HepG2 (cell line): Measurements from ENCODE around the gene SBK3. TPM values are rescaled to one million over a fixed set of nuclear protein-coding genes. Genes with fewer than 3 reads are reported as not detected.
A peak's percentile ranks its signal among the peaks of the same experiment; 100 is the strongest.

ENCODE experiments used
- DPF2 ChIP-seq: sonication (generic); formaldehyde crosslinking; IDR thresholded peaks from 2 replicates; pipeline ENCODE4 v1.4.0; 2020; ENCODE audit warnings: mild to moderate bottlenecking, low read depth, missing genetic modification reagents, borderline replicate concordance
- FOSL1 ChIP-seq: sonication (generic); formaldehyde crosslinking; IDR thresholded peaks from 2 replicates; pipeline ENCODE4 v1.9.0; 2021; ENCODE audit warnings: missing genetic modification reagents, borderline replicate concordance
- GATAD1 ChIP-seq: IDR thresholded peaks from 2 replicates; pipeline ENCODE4 v1.6.1; 2016; ENCODE audit warnings: missing genetic modification reagents, missing compliant biosample characterization
- JUN ChIP-seq: sonication (generic); formaldehyde crosslinking; IDR thresholded peaks from 2 replicates; pipeline ENCODE4 v1.4.0; 2020; ENCODE audit warnings: mild to moderate bottlenecking, missing genetic modification reagents
- KDM3A ChIP-seq: IDR thresholded peaks from 2 replicates; pipeline ENCODE4 v1.6.1; 2018; ENCODE audit warnings: low read depth, missing compliant biosample characterization
- NR2F1 ChIP-seq, 2 experiments: fragments of 450-650 bp in 1 of 2; formaldehyde crosslinking in 1 of 2; IDR thresholded peaks; 2 replicates each; pipeline versions ENCODE4 v1.5.0 to v1.6.1; 2016 to 2020; ENCODE audit warnings: mild to moderate bottlenecking in 1 of 2, missing compliant biosample characterization in 1 of 2, missing genetic modification reagents in 1 of 2, moderate library complexity in 1 of 2
- NR2F6 ChIP-seq, 2 experiments: IDR thresholded peaks; 2 replicates each; pipeline ENCODE4 v1.6.1; 2016; ENCODE audit warnings: antibody characterized with exemption in 1 of 2, mild to moderate bottlenecking in 1 of 2
- PPARG ChIP-seq: conservative IDR thresholded peaks from 2 replicates; pipeline ENCODE4 v1.6.1; 2016; ENCODE audit warnings: missing biosample characterization, missing genetic modification reagents
- RXRB ChIP-seq: IDR thresholded peaks from 2 replicates; pipeline ENCODE4 v1.6.1; 2016; ENCODE audit warnings: borderline replicate concordance, missing genetic modification reagents, missing compliant biosample characterization
- SOX13 ChIP-seq, 3 experiments: fragments of 450-650 bp in 1 of 3; sonication (generic) in 1 of 3; formaldehyde crosslinking in 1 of 3; IDR thresholded peaks in 2 of 3; conservative IDR thresholded peaks in 1 of 3; 2 replicates each; pipeline versions ENCODE4 v1.5.0 to v1.6.1; 2016 to 2020; ENCODE audit warnings: antibody characterized with exemption in 1 of 3, mild to moderate bottlenecking in 1 of 3, missing compliant biosample characterization in 1 of 3, missing genetic modification reagents in 1 of 3, moderate library complexity in 1 of 3
- THAP11 ChIP-seq: IDR thresholded peaks from 2 replicates; pipeline ENCODE4 v1.6.1; 2016; ENCODE audit warnings: missing biosample characterization, missing genetic modification reagents
- ZMAT3 ChIP-seq: sonication (generic); formaldehyde crosslinking; conservative IDR thresholded peaks from 2 replicates; pipeline ENCODE4 v1.7.0; 2021; ENCODE audit warnings: missing genetic modification reagents
- ZNF512 ChIP-seq: sonication (generic); formaldehyde crosslinking; IDR thresholded peaks from 2 replicates; pipeline ENCODE4 v1.4.0; 2020; ENCODE audit warnings: mild to moderate bottlenecking, missing genetic modification reagents
- ZNF670 ChIP-seq: sonication (generic); formaldehyde crosslinking; IDR thresholded peaks from 2 replicates; pipeline ENCODE4 v1.8.0; 2022; ENCODE audit warnings: mild to moderate bottlenecking, missing genetic modification reagents, borderline replicate concordance
- polyA plus RNA-seq, 8 experiments: library from polyadenylated mRNA; depleted of rRNA in 3 of 8; stranded (reverse) in 7 of 8; unstranded in 1 of 8; fragments of >200 nt; fragmentation: Illumina TruSeq in 4 of 8; extraction: Trizol in 4 of 8; gene quantifications; 2 replicates each; pipeline versions ENCODE4 v1.2.1 to v1.2.3, GENCODE V29; 2011 to 2016; ENCODE audit warnings: low read depth in 4 of 8, missing spikeins in 1 of 8, mixed read lengths in 1 of 8; ENCODE audit not compliant: insufficient read depth in 1 of 8
- total RNA-seq, 5 experiments: library from RNA; depleted of rRNA; stranded (reverse); fragments of >200 nt; fragmentation: Illumina TruSeq; extraction: Trizol; gene quantifications; 2 replicates each; pipeline ENCODE4 v1.2.3, GENCODE V29; 2016; ENCODE audit warnings: low read depth in 1 of 5
- TF ChIP-seq, protein P1 (sequence below): sonication (generic); formaldehyde crosslinking; IDR thresholded peaks from 2 replicates; pipeline ENCODE4 v1.5.0; 2020; ENCODE audit warnings: mild to moderate bottlenecking, missing genetic modification reagents

The SBK3 gene
- total and polyA plus RNA-seq, 2 of the 13 experiments (the other 11 are each of a cell fraction or from before 2014, with no cell fraction given), result 0.66 to 0.77 TPM

GRCh38 chr19:55544776-55545439, 435 bp downstream of the SBK3 start (continued):
- TF ChIP-seq, protein P1, sequence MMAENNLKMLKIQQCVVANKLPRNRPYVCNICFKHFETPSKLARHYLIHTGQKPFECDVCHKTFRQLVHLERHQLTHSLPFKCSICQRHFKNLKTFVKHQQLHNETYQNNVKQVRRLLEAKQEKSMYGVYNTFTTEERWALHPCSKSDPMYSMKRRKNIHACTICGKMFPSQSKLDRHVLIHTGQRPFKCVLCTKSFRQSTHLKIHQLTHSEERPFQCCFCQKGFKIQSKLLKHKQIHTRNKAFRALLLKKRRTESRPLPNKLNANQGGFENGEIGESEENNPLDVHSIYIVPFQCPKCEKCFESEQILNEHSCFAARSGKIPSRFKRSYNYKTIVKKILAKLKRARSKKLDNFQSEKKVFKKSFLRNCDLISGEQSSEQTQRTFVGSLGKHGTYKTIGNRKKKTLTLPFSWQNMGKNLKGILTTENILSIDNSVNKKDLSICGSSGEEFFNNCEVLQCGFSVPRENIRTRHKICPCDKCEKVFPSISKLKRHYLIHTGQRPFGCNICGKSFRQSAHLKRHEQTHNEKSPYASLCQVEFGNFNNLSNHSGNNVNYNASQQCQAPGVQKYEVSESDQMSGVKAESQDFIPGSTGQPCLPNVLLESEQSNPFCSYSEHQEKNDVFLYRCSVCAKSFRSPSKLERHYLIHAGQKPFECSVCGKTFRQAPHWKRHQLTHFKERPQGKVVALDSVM (CRISPR knock-in tag), result 0 out of 2 replicates have a peak, but pooled peaks have one; percentile 14
- 0 out of 2 replicates have a peak, but pooled peaks have one; percentile 47 for TF ChIP-seq KDM3A (CRISPR knock-in tag)
- no peak for TF ChIP-seq ZNF670 (CRISPR knock-in tag)
- TF ChIP-seq GATAD1 (CRISPR knock-in tag), result peak; percentile 51; the same call in 1 of the 2 replicates
- no peak for TF ChIP-seq SOX13 (IDR thresholded peaks at IDR 0.05)
- peak in 1 of 2 experiments; percentile 22; a peak in 1 of 4 replicates for TF ChIP-seq SOX13 (CRISPR knock-in tag; conservative IDR thresholded peaks at IDR 0.05 in 1 of 2, IDR thresholded peaks at IDR 0.05 in 1 of 2)
- peak; percentile 86 to 90 for TF ChIP-seq NR2F1 (CRISPR knock-in tag; IDR thresholded peaks at IDR 0.05)
- no peak for TF ChIP-seq ZNF512 (CRISPR knock-in tag)
- peak; percentile 87 for TF ChIP-seq FOSL1
- TF ChIP-seq PPARG, result peak; percentile 51; the same call in 1 of the 2 replicates
- peak; percentile 90 for TF ChIP-seq NR2F6 (IDR thresholded peaks at IDR 0.05)
- TF ChIP-seq NR2F6 (CRISPR knock-in tag; IDR thresholded peaks at IDR 0.05), result peak; percentile 94
- peak; percentile 90 for TF ChIP-seq RXRB (CRISPR knock-in tag)
- peak; percentile 44; the same call in 1 of the 2 replicates for TF ChIP-seq THAP11 (CRISPR knock-in tag)
- peak; percentile 58; the same call in 1 of the 2 replicates for TF ChIP-seq DPF2 (CRISPR knock-in tag)
- peak; percentile 81; the same call in 1 of the 2 replicates for TF ChIP-seq JUN (CRISPR knock-in tag)
- 0 out of 2 replicates have a peak, but pooled peaks have one; percentile 21 for TF ChIP-seq ZMAT3 (CRISPR knock-in tag)
- TF ChIP-seq, all 625 proteins: peak for 68
